Measurements from ENCODE around the gene GPR35. TPM values are rescaled to one million over a fixed set of nuclear protein-coding genes. Genes with fewer than 3 reads are reported as not detected.

The GPR35 gene, protein sequence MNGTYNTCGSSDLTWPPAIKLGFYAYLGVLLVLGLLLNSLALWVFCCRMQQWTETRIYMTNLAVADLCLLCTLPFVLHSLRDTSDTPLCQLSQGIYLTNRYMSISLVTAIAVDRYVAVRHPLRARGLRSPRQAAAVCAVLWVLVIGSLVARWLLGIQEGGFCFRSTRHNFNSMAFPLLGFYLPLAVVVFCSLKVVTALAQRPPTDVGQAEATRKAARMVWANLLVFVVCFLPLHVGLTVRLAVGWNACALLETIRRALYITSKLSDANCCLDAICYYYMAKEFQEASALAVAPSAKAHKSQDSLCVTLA
- total RNA-seq: 1.6 TPM in 1 of 2 replicates, not detected in the other

DNA sequence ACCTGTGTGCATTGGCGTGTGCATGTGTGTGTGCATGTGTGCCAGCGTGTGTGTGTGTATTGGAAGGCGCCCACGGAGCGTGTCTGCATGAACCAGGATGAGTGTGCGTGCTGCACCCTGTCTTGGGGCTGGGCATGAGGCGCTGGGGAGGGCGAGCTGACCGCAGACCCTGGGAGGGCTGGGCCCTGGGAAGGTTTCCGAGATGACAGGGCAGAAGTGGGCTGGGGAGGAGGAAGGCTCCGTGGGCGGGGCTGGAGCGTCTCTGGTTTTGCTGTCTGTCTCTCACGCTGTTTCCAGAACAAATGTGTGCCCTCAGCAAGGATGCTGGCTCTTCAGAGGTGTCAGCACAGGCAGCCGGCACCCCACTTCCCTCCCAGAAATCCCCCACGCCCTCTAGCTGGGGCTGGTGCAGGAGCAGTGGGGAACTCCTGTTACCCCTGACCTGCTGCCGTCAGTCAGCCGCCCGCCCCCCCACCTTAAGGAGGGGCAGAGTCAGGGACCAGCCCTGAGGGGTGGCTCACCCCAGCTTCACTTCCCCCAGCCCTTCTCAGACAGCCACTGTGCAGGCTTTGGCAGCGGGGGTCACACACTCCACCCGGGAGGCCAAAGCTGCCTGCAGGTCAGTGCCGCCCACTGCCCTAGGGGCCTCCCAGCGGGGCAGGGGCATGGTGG, at the start of gene GPR35:
TSS of gene GPR35 (plus strand) at position 531 of the 672 bp plus-strand sequence. CDS start 4,473 bp downstream, outside the sequence.
- DNase-seq (ENCODE audit: low read depth): peak; percentile 22

DNA sequence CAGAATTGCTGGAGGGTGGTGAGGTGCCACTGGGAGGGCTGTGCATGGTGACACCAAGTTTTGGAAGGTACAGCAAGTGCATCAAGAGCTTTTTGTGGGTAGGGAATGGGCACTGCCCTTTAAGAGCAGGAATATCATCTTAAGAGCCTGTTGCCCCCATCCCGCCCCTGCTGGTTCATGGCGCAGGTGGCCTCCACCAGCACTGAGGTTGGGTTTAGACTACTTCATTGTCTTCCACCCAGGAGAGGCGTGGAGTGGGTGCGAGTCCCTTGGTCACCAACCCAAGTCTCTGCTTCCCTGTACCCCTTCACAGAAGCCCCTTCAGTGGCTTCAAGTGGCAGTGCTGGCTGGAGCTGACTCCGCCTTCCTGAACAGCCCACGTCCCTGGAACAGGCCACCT, 49.2 kb upstream of the GPR35 start:
- no peak for DNase-seq (ENCODE audit: low read depth)

DNA sequence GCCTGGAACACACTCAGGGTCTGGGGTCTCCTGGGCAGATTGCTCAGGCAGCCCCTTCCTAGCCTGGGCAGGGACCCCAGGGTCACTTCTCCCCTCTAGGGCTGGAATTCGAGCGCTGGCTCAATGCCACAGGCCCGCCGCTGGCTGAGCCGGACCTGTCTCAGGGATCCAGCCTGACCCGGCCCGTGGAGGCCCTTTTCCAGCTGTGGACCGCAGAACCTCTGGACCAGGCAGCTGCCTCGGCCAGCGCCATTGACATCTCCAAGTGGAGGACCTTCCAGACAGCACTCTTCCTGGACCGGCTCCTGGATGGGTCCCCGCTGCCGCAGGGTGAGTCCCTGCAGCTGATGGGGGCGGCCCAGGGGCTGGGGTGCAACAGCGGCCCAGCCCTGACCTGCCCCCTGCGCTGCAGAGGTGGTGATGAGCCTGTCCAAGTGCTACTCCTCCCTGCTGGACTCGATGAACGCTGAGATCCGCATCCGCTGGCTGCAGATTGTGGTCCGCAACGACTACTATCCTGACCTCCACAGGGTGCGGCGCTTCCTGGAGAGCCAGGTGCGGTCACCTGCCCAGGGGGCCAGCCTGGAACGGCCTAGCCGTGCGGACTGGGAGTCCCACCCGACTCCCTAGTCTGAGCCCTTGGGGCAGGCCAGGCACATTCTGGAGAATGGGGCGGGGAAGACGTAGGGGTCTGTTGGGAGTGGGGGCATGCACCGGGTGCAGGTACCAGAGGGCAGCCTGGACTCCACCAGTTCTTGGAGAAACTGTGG, 48.7 kb upstream of the GPR35 start:
- no peak for DNase-seq (ENCODE audit: low read depth)

DNA sequence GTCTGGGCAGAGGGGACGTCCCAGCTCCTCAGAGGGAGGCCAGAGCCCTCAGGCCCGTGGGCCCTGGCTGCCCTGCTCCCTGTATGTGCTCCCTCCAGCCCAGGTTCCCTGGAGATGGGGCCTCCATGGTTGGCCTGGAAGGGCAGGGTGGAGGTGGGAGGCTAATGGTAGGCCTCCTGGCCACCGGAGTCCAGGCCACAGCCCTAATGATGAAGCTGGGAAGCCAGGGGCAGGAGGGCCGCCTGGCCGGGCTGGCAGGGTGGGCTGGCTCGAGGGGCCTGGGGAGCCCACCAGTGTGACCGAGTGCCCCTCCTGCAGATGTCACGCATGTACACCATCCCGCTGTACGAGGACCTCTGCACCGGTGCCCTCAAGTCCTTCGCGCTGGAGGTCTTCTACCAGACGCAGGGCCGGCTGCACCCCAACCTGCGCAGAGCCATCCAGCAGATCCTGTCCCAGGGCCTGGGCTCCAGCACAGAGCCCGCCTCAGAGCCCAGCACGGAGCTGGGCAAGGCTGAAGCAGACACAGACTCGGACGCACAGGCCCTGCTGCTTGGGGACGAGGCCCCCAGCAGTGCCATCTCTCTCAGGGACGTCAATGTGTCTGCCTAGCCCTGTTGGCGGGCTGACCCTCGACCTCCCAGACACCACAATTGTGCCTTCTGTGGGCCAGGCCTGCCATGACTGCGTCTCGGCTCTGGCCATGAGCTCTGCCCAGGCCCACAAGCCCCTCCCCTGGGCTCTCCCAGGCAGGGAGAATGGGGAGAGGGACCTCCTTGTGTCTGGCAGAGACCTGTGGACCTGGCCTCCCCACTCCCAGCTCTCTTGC, 47.8 kb upstream of the GPR35 start:
- no peak for DNase-seq (ENCODE audit: low read depth)

DNA sequence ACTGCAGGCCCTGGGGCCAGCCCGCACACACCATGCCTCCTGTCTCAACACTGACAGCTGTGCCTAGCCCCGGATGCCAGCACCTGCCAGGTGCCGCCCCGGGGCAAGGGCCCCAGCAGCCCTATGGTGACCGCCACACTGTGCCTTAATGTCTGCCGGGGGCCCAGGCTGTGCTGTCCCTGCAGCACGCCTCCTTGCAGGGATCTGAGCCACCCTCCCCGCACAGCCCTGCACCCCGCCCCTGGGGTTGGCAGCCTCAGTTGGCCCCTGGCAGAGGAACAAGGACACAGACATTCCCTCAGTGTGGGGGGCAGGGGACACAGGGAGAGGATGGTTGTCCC, 47.2 kb upstream of the GPR35 start:
- no peak for DNase-seq (ENCODE audit: low read depth)

DNA sequence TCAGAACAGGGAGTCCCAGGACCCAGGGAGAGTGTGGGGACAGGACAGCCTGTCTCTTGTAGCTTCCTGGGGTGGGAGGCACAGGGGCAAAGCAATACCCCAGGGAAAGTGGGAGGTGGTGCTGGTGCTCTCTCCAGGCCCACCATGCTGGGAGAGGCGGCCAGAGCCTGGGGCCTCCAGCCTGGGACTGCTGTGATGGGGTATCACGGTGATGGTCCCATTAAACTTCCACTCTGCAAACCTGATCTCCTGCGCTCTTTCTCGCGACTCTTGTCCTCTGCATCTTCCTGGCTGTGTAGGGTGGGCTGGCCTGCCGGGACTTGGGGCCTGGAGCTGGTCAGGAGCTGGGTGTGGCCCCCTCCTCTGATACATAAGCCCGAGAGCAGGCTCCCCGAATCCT, 46.8 kb upstream of the GPR35 start:
- DNase-seq (ENCODE audit: low read depth): no peak

DNA sequence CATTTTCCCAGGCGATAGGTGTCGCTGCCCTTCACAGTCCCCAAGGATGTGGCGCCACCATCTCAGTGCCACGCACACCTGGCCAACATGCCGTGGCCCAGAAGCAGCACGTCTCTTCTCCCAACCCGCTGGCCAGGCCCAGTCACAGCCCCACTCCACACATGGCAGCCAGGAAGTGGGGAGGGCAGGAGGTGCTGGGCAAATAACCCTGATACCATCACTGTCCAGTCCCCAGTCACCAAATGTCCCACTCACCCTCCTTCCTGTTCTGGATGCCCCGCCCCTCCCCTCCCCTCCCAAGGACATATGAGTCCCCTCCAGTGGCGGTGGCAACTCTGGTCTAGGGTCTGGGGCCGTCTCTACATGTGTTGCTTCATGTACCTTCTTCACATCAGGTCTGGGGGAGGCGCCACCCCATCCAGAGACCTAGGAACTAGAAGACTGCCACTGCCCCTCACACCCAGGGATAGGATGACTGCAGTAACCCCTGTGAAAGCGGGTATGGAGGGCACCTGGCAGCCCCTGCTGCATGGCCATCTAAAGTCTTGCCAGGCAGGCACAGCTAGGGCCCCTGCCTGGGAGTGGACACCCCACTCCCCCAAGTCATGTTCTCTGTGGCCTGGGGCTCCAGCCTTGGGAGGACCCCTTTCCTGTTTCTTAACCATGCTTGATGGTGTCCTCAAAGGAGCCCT, 46.1 kb upstream of the GPR35 start:
- no peak for DNase-seq (ENCODE audit: low read depth)

DNA sequence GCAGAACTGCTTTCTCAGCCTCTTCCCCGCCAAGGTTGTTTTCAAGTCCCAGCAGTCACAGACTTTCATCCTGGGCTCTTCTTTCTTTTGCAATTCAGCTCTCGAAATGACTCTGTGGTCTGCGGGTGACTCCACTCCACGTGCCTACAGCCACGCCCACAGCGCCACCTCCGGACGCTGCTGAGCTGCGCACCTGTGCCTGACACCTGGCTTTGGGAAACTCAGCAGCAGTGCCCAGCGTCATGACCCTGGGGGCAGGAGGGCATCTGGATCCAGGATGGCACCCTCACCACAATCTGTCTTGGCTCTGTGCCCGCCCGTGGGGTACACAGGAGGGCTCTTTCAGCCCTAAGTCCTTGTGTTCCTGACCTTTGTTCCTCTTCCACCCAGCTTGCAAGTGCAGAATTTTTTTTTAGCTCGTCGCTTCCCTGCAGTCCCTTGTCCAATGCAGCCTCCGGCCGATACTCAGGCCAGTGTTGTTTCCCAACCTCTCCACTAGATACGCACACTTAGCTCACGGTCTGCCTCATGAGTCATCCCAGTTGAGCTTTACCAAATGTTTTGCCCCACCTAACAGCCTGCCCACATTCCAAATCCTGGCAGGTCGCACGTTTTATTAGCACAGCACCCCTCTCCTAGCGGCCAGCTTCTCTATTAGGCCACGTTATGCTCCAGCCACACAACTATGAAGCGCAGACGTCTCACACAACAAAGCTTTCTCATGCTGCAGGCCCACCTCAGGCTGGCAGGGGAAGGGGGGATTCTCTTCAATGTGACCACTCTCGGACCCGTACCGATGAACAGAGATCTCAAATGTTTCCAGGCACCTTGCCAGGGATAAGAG, 45.3 kb upstream of the GPR35 start:
- peak; percentile 89 for DNase-seq (ENCODE audit: low read depth)

DNA sequence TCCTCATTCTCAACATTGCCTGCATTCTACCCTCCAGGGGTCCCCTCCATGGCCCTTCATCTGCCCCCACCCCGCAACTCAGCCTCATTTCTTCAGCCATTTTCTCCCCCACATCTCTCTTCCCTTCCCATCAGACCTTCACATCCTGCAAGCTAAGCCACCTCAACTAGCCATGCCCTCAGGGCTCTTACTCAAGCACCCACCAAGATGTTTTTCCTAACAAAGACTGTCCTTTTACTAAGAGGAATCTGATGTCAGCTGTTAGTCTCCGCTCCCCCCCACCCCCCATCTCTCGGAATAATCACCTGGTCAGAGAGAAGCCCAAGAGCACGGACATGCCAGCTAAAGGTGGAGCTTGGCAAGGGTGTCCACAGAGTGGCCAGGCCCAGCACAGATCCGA, 43.5 kb upstream of the GPR35 start:
- no peak for DNase-seq (ENCODE audit: low read depth)

DNA sequence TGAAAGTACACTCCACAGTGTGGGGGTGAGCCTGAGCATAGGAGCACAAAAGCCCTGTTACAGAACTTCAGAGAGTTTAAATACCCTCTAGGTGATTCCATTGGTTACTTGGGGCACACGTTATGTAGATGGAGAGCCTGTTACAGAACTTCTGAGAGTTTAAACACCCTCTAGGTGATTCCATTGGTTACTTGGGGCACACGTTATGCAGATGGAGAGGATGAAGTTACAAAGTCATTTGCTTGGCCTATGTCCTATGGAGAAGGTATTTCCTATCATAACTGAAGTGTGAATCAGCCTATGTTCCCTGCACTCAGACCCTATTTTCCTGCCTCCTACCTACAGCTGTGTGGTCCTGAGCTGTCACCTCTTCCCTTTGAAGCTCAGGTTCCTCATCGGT, 42.5 kb upstream of the GPR35 start:
- no peak for DNase-seq (ENCODE audit: low read depth)

DNA sequence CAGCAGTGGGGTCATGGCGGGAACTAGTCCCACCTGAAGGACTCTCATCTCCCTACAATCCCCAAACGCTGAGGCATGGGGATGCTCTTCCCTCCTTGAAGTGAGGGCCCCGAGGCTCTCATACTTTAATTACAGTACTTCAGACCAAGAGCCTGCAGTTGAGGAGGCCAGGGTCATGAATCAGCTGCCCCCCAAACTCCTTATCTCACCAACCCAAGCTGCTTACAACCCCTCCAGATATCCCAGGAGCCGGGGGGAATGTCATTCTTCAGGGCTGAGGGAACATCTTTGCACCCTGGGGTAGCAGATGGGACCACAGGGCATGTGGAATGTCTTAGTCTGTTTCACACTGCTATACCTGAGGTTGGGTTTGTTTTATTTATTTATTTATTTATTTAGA, 41.5 kb upstream of the GPR35 start:
- no peak for DNase-seq (ENCODE audit: low read depth)

DNA sequence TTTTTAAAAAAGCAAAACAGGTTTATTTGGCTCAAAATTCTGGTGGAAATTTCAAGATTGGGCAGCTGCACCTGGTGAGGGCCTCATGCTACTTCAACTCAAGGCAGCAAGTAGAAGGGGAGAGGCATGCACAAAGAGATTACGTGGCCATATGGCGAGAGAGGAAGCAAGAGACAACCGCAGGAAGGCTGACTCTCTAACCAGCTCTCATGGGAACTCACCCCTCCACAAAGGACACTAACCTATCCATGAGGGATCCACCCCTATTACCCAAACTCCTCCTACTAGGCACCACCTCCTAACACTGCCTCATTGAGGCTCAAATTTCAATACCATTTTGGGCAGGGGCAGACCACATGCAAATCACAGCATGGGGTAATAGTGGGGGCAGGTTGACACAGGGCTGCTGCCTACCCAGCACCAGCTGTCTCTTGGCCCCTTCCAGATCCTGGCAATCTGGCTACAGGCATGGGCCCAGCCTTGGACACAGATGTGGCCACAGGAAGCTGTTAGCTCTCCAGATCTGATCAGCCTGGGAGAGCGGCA, 40.7 kb upstream of the GPR35 start:
- no peak for DNase-seq (ENCODE audit: low read depth)

DNA sequence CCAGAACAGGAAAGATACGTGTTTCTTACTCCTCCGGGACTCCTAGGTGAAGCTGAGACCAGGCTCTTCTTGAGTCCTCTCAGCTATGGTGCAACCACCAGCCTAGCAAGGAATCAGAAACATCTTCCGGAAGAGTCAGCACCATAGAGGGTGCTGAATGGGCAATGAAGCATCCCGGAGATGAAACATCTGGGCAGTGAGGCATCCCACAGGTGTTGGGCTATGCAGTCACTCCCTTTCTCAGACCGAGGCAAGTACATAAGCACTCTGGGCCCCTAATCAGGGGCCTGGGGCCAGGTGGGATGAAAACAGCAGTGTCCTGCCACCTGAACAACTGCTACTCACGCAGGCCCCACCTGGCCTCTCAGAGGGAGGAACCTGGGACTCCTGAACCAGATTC, 40.2 kb upstream of the GPR35 start:
- DNase-seq (ENCODE audit: low read depth): no peak

DNA sequence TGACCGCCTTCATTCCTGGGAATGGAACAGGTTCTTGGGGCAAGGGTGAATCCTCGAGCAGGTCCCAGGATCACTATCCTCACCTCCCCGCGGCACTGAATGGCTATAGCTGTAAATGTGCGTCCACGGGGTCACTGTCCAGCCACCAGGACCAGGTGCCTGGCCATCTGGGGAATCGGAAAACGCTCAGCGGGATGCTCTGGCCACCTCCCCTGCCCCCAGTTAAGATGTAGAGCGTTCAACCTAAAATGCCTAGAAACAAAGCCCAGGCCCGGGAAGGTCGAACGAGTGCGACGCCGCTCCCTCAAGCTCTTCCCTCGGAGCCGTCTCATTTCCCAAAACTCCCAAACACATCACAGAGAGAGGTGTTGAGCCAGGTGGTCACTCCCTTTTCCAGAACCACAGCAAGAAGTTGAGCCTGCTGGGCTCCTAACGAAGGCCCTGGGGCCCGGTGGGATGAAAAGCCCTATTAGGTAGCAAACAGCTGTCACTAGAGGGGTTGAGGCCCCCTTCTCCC, 39.5 kb upstream of the GPR35 start:
- DNase-seq (ENCODE audit: low read depth): no peak

DNA sequence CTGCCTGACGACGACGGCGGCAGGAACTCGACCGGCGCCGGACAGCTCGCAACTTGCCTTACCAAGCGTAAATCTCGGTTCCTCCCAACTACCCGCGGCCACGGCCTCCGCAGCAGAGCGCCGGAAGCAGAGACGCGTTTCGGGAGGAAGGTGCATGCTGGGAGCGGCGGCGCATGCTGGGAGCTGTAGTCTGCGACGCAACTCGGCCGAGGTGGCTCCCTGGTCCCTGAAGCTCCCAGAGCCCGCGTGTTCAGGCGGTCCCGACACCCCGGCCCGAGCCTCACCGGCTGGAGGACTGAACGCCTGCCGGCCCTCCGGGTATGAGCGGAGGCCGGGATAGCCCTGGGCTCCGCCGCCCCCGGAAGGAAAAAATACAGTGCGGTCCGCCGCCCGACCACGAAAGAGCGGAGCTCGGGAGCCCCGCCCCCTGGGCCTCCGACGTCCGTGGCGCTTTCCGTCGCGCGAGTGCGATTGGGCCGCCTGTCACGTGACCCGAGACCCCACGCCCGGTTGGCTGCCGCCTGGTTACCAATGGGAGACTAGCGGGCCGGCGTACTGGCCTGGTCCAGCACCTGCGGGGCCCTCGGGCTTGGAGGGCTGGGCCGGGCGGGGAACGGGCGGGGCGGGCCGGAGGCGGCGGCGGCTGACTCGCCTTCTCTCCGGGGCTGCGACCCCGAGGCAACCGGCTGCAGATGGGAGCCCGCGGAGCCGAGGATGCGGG, 38.9 kb upstream of the GPR35 start, which contains the start of gene CAPN10:
TSS of gene CAPN10 (plus strand) at position 537 of the 721 bp plus-strand sequence. CDS start at position 715, 178 bp downstream.
- peak; percentile 80 for DNase-seq (ENCODE audit: low read depth)

DNA sequence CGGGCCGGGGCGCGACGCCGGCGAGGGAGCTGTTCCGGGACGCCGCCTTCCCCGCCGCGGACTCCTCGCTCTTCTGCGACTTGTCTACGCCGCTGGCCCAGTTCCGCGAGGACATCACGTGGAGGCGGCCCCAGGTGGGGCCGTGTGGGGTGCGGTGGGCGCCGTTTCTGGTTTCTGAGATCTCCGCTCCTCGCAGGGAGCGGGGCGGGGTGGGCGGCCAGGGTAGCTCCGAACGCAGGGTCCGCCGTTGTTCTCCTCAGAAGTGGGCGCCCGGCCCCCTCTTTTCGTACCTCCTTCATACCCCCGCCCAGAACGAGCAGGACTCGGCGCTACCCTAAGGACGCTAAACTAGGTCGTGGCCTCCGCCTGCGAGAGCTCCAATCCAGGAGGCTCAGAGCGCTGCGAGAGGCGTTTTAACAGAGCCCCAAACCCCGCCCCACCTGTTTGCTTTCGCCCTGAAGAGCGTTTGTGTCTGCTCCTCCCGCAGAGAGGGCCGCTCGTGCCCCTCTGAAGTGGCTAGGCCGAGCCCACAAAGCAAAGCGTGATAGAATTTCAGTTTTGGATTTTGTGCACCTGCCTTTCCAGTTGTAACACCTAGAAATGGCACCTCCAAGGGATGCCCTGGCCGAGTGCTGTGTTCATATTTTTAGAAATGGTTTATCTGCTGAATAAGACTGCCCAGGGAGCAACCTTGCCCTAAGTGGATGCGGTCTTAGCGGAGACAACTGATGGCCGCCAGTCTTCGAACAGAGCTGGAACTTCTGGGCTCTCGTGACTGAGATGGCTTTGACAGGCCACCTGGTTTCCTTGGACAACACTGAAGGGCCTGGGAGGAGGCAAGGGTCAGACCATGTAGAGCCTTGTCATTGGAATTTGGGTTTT, 38.1 kb upstream of the GPR35 start:
- DNase-seq (ENCODE audit: low read depth): no peak

DNA sequence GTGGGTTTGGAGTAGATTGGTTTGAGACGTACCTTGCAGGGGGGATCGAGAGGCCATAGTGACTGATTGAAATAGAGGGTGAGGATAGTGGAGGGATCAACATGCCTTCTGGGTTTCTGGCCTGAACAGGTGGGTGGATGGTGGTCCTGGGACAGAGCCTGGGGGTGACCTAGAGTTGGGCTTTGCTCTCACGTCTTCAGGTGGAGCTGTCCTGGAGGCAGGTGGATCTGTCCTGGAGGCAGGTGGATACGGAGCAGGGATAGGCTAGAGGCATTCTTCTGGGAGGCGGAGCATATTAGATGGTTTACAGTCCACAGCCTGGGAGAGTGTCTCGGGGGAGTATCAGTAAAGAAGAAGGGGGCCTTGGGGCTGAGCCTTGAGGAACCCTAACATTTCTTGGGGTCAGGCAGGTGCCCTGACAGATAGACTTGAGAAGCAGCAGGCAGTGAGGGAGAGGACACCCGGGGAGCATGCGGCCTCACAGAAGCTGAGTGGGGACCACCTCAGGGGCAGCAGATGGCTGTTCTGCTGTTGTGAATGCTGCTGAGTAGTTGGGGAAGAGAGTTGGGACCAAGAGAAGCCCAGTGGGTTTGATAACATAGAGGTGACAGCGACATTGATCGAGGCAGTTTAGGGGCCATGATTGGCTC, 37.1 kb upstream of the GPR35 start:
- no peak for DNase-seq (ENCODE audit: low read depth)

DNA sequence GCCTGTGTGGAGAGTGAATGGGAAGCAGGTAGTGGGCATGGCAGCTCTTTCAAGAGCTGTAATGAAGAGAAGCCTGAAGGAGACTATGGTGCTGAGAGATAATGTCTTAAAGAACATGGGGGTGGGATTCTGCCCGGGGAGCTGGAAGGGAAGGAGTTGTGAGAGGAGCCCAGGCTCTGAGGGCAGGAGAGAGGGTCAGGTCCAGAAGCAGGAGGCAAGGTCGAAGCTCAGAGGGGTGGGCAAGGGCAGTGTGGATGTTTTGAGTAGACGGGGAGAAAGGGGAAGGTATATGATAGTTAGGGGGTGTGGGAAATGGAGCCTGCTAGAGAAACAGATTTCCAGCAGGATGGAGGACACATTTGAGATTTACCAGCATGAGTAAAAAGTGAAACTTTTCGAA, 36.6 kb upstream of the GPR35 start:
- no peak for DNase-seq (ENCODE audit: low read depth)

All from renal cortical epithelial cell (primary cell).